HG02870 (cell line): ENCODE data around the gene MEX3D.

Source experiments
- ATAC-seq: cut with Tn5 transposase; IDR thresholded peaks from one replicate; pipeline ENCODE4 v1.9.1; 2021; ENCODE audit warnings: mild to moderate bottlenecking, moderate library complexity; ENCODE audit not compliant: unreplicated experiment

Gene MEX3D

DNA sequence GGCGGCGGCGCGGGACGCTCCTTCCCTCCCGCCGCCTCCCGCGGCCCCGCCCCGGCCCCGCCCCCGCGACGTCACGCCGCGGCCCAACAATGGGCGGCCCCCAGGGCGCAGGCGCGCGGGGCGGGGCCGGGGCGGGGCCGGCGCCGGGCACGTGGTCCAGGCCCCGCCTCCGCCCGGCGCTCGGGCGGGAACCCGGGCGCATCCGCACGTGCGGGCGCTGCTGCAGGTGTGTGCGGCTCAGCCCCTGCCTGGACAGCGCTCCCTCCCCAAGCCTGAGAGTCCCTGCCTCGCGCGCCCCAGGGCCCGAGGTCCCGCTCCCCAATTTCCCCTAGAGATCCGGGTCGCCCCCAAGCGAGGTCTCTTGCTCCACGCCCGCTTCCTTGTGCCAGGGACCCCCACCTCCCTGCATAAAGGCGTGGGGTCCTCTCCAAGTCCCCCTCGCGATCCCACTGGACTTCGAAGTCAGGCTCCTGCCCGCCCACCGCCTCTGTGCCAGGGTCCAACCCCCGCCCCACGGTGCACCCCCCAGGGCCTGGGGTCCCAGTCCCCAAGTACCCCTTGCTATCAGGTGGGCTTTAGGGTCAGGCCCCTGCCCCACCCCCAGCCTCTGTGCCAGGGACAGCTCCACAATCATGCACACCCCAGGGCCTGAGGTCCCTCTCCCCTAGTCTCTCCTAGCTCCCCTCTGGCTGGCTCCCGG lies at the start of gene MEX3D:
Gene MEX3D (minus strand): TSS at position 6 of the 700 bp plus-strand sequence. CDS start 267 bp downstream, outside the sequence.
- no peak for ATAC-seq

DNA sequence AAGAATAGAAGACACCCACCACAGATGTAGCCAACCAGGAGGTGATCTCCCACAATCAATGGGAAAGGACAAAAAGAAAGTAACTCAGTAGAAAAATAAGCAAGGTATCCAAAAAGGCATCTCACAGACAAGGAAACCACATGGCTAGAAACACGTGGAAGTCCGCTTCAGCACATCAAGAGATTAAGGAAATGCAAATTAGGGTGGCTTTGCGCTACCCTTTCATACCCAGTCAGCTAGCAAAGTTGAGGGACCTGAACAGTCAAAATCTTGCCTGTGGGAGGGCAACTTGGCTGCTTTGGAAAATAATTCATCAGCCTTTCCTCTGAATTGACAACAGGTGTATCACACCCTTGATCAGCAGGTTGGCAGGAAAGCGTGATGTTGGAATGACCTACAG lies 48.8 kb upstream of the MEX3D start:
- ATAC-seq = no peak

DNA sequence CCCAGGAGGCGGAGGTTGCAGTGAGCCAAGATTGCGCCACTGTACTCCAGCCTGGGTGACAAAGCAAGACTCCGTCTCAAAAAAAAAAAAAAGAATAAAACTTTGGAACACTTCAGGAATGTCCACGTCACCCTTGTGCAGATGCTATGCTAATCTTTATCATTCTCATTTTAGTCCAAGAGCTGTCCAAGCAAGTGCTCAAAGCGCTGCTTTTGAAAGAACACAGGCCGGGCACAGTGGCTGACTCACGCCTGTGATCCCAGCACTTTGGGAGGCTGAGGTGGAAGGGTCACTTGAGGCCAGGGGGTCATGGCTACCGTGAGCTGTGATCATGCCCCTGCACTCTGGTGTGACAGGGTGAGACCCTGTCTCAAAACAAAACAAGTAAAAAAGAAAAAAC lies 48.3 kb upstream of the MEX3D start:
- no peak for ATAC-seq

DNA sequence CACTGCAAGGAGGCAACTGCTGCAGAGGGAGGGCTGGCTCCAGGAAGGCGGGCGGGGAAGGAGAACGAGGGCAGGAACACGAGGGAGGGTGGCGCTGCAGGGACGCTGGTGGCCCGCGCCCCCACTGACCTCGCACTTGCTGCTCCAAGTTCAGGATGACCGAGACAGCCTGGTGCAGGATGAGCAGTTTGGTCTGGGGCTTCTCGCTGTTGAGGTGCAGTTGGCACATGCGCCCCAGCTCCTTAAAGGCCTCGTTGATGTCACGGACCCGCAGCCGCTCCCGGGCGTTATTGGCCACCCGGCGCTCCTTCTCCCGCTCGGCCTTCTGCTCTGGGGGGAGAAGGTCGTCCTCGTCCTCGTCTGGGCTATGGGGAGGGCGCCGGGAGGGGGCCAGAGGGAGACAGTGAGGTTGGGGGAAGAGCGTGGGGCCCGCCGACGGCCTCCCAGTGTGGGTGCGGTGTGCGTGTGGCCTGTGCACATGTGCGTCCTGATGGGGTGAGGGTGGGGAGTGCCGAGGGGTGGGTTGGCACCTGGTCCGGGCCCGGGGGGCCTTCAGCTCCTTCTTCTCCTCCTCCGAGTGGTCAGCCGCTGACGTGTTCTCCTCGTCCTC lies 47.1 kb upstream of the MEX3D start:
- no peak for ATAC-seq

DNA sequence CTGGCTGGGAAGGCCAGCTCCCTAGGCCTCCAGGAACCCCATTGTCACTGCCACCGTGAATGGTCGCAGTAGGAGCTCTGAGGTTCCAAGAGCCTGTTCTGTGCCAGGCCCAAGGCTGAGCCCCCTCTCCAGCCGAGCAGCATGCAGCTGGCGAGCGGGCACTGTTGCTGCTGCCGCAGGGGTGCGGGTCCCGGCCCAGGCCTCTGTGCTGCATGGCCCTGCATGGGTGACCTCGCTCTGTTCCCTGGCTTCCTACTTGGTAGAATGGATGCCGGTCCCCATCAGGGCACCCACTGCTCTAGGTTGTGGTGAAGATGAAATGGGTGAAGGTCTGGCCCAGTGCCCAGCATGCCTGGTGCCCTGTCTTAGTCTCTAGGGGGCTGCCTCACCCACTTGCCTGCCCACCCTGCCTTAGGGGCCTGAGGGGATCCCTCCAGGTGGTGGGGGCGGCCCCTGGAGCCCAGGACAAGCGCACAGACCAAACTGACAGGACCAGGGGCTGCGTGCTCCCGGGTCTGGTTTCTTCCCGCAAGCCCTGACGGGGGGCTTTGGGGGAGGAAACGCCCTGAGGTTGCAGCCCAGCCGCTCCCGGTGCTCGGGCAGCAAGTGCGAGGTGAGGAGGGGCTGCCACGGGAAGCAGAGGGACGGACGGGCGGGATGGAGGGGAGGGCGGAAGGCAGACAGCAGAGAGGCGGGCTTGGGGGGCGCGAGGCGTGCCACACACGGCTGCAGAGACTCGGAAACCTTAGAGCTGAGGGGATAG lies 45.9 kb upstream of the MEX3D start:
- ATAC-seq = no peak

DNA sequence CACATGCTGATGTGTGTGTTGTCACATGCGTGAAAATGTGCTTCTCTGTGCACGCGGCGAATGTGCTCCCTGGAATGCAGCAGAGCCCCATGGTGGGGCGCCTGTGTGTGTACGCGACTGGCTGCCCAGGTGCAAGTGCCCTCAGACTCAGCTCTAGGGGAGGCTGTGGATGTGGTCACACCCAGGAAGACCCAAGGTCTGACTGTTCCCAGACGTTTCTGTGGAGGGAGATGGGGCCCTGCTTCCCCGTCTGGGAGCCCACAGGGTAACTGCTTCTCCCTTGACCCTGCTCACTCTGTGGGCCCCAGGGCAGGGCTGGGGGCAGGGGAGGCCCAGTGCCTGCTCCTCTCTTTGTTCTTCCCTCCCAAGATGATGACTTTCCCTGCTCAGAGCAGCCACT lies 45.0 kb upstream of the MEX3D start:
- no peak for ATAC-seq

DNA sequence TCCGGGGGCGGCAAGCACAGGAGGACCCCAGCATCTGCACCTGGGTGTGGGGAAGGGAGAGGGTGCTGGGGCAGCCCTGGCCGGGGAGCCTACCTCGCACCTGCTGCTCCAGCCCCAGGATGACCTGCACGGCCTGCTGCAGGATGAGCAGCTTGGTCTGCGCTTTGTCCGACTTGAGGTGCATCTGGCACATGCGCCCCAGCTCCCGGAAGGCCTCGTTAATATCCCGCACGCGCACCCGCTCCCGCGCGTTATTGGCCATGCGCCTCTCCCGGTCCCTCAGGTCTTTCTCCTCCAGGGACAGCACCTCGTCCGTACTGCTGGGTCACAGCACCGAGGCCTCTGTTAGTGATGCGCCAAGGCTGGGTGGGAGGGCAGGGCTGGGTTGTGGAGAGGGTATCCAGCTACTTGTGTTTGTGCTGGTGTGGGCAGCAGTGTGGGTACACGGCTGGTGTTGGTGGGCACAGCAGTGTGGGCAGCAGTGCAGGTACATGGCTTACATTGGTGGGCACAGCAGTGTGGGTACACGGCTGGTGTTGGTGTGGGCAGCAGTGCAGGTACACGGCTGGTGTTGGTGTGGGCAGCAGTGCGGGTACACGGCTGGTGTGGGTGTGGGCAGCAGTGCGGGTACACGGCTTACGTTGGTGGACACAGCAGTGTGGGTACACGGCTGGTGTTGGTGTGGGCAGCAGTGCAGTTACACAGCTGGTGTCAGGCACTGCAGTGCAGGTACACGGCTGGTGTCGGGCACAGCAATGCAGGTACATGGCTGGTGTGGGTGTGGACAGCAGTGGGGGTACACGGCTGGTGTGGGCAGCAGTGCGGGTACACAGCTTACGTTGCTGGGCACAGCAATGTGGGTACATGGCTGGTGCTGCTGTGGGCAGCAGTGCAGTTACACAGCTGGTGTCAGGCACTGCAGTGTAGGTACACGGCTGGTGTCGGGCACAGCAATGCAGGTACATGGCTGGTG lies 44.3 kb upstream of the MEX3D start:
- ATAC-seq = no peak

DNA sequence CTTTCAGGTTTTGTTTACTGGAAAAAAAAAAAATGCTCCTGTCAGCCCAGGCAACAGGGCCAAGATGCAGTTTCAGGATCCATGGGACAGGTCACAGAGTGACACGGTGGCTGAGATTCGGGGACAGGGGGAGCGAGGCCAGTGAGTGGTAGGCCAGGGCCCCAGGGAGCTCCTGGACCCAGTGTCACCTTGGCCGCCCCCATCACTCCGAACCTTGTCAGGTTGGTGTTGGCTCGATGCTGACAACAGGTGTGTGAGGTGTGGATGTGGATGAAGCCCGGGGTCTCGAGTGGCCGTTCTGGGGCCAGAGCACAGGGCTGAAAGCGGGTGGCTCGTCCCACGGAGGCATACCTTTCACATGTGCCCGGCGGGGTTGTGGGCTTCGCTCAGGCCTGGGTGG lies 43.2 kb upstream of the MEX3D start:
- ATAC-seq = no peak

DNA sequence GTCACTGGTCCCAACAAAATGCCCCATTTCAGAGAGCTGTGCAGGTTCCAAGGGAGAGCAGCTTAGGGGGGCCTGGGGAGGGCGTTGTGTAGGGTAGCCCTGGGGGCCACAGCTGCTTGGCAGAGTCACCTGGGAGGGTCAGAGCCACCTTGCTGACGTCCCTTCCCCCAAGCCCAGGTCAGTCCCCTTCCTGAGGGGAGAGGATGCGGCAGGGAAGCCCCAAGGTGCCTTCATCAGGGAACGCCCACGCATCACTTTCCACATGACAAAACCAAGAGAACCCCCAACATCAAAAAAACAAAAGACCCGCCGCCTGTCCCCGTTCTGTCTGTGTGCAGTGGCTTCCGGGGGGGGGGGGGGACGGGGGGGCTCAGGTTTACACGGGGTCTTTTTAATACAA lies 42.5 kb upstream of the MEX3D start:
- ATAC-seq = no peak

DNA sequence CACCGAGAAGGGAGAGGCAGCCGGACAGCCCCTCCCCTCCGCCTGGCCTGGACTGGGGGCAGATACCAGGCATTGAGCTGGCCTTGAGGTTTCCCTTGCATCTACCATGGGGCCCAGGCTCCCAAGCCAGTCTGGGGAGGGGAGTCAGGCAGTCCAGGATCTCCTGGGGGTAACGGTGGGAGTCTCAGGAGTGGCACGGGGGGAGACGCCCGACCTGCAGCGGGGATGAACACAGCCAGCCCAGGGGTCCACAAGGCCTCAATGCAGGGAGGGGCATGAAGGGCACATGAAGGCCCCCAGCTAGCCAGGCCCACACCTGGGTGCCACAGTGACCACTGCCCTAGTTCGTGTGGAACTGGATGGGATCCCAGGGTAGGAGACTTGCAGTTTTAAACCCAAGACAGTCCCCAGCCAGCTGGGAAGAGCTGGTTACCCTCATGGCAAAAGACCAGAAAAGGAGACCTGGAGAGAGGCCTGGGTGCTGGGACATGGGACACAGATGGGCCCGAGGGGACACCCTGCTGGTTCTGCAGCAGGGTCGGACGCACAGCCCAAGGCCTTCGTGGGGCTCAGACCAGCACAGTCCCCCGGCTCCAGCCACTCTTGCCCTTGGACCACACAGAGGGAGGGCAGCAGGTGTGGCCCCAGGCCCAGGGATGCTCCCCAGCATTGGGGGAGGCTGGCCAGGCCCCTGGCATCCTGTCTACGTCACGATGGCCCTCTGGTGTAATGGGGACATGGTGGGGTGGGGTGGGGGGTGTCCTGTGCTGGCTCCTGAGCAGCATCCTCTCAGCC lies 41.8 kb upstream of the MEX3D start:
- no peak for ATAC-seq

DNA sequence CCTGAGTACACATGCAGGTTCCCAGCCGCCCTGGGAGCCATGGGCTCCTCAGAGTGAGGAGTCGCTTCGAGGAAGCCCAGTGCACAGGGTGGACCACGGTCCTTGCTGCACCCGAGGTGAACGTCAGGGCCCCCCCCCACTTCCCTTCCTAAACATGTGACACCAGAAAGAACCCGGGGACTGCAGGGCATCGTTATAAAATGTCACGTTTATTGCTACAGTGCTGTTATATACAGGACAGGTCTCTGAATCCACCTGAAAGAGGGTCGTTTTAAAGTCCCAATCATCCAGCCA lies 40.9 kb upstream of the MEX3D start:
- no peak for ATAC-seq

DNA sequence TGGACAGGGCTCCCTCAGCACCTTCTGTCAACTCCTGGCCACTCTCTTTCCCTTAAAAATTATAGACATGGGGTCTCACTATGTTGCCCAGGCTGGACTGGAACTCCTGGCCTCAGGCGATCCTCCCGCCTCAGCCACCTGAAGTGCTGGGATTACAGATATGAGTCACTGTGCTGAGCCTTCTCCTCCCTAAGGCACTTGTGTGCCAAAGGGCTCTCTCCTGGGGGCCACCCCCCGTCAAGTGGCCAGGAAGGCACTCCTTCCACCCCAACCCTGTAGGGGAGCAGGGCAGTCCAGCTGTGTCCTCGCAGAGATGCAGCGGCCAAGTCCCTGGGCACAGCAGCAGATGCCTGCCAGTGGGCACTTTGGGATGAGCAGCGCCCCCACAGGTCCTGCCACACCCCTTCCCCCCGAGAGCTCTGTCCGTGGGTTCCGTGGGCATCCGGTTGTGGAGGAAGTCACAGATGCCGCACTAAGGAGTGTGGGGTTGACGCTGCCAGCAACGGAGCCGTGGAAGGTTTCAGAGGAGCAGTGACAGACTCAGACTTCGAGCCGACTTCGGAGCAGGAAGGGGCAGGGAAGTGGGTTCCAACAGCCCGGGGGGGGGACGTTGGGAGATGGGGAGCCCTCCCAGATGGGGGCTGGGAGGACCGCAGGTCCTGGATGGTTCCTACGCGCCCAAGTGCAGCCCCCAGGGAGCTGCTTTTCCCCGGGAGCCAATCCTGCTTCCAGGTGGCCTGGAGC lies 40.4 kb upstream of the MEX3D start:
- ATAC-seq = no peak

DNA sequence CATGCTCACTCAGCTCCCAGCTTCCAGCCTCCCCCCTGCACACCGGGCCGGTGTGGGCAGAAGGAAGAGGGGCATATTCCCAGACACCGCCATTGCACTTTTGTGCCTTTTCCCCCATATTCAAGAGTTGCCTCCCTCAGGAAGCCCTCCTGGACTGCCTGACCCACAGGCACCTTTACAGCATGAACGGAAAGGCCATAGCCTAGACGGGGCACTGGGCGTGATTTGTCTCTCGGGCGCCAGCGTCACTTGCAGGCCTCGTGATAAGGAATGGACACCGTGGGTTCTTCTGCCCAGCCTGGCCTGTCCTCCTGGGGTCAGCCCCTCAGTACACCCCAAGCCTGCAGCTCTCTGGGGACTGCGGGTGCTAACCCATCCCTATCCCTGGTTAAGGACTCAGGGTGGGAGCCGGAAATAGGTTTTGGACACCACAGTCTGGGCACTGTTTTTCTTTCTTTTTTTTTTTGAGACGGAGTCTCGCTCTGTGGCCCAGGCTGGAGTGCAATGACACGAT lies 38.1 kb upstream of the MEX3D start:
- no peak for ATAC-seq

DNA sequence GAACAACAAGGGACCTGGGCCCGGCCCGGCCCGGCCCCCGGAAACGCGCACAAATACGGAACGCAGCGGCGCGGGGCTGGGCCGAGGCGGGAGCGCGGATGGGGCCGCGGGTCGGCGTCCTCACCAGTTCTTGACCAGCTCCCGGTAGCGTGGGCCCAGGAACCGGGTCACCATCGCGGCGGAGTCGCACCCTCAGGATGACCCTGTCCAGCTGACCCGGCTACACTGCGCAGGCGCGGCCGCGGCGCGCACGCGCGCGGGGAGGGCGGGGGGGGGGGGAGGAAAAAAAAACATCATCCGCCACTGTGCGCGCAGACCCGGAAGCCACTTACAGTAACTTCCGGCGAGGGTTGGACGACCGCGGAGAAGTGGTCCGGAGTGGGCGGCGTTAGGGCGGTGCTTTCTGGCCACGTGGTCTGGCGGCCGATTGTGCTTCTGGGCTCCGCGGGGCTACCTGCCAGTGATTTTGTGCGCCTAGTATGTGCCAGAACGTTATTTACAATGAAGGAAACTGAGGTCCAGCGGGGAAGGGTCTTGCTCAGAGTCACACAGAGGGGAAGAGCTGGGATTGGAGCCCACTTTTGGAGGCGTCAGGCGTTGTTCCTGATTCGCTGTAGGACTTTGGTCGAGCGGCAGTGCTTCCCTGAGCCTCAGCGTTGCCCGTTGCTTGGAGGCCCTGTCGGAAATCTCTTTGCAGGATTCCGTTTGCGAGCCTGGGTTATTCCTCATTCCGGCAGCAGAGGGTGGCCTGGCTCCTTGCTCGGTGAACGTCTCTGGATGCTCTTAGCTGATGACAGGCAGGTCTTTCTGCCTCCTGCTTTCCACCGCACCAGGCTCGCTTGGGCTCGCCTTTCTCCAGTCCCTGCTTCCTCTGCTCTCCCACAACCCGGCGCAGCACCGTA lies 37.4 kb upstream of the MEX3D start, which contains the start of gene UQCR11:
Gene UQCR11 (minus strand): TSS at position 227 of the 902 bp plus-strand sequence. CDS start 53 bp downstream, at position 174.
- peak; percentile 86 for ATAC-seq

DNA sequence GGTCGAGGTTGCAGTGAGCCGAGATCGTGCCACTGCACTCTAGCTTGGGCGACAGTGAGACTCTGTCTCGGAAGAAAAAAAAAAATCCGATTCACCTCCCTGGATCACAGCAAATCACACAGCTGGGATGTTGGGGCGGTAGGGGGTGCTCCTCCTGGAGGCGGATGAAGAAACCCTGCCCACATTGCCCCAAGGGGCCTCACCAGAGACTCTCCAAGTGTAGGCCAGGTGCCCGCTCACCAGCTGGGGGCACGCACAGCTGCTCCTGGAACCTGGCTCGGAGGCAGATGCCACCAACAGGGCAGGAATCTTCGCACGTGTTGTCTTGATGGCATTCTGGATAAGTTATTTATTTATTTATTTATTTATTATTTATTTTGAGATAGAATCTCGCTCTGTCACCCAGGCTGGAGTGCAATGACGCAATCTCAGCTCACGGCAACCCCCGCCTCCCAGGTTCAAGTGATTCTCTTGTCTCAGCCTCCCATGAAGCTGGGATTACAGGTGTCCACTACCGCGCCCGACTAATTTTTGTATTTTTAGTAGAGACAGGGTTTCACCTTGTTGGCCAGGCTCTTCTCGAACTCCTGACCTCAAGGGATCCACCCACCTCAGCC lies 34.1 kb upstream of the MEX3D start:
- ATAC-seq = no peak

DNA sequence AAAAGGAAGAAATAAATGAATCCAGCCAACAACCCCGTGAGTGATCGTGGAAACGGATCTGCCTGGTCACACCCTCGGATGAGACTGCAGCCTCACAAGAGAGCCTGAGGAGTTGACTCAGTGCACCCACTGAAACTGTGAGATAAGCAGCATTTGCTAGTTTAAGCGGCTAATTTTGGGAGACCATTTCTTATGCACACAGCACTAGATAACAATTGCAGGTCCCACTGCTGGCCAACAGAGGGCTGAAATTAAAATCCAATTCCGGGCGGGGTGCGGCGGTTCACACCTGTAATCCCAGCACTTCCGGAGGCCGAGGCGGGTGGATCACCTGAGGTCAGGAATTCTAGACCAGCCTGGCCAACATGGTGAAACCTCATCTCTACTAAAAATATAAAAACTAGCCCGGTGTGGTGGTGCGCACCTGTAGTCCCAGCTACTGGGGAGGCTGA lies 33.5 kb upstream of the MEX3D start:
- no peak for ATAC-seq

DNA sequence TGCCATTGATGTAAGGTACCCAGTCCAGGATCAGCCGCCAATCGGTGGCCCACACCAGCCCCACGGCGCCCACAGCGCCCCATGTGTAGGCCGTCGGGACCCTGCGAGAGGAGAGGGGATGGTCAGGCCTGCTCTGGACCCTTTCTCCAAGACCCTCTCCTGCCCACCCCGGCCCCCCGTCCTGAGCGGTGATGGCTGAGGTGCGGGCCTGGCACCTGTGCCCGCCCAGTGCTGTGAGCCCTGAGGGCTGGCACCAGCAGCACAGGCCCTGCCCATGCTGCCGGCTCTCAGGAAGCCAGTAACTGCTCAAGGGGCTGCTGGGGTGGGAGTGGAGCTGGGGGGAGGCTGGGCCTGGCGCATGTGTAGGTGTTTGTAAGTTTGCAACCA lies 31.3 kb upstream of the MEX3D start:
- no peak for ATAC-seq
